Measurements from ENCODE around the gene RNF208.

DNA sequence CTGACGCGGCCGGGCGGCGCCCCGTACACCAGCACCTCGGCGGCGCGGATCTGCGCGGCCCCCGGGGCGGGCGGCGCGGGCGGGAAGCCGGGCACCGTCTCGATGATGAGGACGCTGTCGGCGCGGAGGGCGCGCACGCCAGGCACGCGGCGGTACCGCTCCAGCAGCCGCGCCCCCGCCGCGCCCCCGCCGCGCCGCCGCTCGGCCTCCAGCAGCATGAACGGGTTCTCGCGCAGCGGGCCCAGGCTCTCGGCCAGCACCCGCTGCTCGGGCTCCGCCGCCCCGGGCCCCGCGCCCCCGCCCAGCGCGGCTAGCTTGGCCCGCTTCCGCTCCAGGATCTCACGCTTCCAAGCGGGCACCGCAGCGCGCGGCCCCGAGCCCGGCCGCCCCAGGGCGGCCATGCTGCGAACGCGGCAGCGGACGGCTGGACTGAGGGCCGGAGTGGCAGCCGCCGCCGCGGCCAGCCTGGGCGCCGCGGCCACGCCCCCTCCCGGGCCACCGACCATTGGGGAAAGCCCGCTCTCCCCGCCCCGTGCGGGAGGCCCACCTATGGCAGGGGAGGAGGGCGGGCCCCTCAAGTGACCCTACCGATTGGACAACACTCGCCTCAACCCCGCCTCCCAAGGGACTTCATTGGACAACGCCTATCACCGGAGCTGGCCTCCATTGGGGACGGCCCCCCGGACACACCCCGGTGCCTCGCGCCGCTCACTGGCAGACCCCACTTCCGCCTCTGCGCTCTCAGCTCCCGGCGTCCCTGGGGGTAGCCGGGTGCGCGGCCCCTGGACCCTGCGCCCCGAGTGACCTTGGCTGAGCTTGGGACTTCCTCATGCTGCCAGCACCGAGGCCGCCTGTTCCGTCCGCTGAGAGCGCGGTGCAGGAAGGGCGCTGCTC is 21.5 kb downstream of the RNF208 start, which contains the start of gene TPRN:
- TF ChIP-seq CTCF (IDR thresholded peaks at IDR 0.05): peak in 1 of 3 experiments; percentile 1
- no peak for TF ChIP-seq POLR2A (IDR thresholded peaks at IDR 0.05)

All from testis (tissue), 2 donors.